Endometrial microvascular endothelial cells (primary cell): ENCODE measurements around the gene FSD2. TPM values are rescaled to one million over a fixed set of nuclear protein-coding genes. Genes with fewer than 3 reads are reported as not detected.
"Not testable (repeated sequence)": the region's sequence is repeated elsewhere in the genome, so short reads cannot be mapped to it uniquely, and the experiment has no call there.

Experiments used
- in situ Hi-C: cut with HindIII; loops from 2 replicates; pipeline ENCODE4 v1.10.0; 2017; ENCODE audit warnings: low sequenced_read_pairs, low pct_unique_long_range_greater_than_20kb; ENCODE audit errors: inconsistent ontology term
- total RNA-seq: library from RNA; depleted of rRNA; stranded (reverse); fragments of >200 nt; gene quantifications from one replicate; pipeline ENCODE4 v1.2.3, GENCODE V29; 2015; ENCODE audit errors: inconsistent ontology term

Gene FSD2
- total RNA-seq, 1 donor from 2014 or later, result not detected

- in situ Hi-C loops, result not testable (repeated sequence)
Observed at GRCh38 chr15:82705856-82706255, 100.0 kb downstream of the FSD2 start.

Other genes starting within 250 kb of the FSD2 start
- gene CPEB1, start 158.7 kb downstream of the FSD2 start, total RNA-seq, result not detected
- gene AP3B2, start 96.2 kb downstream of the FSD2 start, total RNA-seq, result not detected
- 4.2 TPM for gene WHAMM, start 3.6 kb upstream of the FSD2 start, total RNA-seq
- 0.09 TPM for gene HOMER2, start 146.7 kb upstream of the FSD2 start, total RNA-seq
- gene RAMAC, start 180.1 kb upstream of the FSD2 start, total RNA-seq, result 19.0 TPM
- 25.0 TPM for gene C15orf40, start 205.6 kb upstream of the FSD2 start, total RNA-seq